ENCODE results near the gene DENND1C.
A peak's percentile ranks its signal among the peaks of the same experiment; 100 is the strongest.

DENND1C gene

GRCh38 chr19:6518145-6518911 lies 36.7 kb upstream of the DENND1C start:
- in situ Hi-C loops (cut with MboI; ENCODE audit: low pct_unique_long_range_greater_than_20kb, low sequenced_read_pairs, unreplicated experiment) = loop anchor here (5.0 to 25.0 kb wide), 2 partner anchors 114 to 344 kb away; no protein-coding TSS in a partner anchor
- peak; percentile 75 for DNase-seq (ENCODE audit: low spot score)

DNA sequence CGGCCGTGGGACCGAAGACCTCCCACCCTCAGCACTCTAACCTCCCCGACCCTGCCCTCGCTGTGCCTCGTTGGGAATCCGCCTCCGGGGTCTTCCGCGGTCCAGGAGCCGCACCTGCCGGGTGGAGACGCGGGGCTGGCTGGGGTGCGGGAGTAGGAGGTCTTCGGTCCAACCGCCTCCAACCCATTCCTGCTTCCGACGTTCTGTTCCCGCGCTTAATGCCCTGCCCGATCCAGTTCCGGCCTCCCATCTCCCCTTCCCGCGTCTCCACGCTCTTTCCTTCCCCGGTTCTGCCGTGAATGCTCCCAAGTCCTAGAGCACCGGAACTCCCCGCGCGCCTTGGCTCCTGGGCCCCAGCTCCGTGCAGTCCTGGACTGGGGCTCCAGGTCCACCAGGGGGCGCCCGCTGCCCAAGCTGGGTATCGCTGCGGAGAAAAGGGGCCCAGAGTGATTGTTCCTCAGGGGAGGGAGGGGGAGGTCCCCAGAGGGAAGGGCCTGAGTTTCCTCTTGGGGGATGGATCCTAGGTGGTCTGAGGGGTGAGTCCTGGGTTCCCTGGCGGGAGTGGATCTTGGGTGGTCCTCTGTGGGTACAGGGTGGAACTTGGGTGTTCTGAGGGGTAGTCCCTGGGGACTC lies 35.2 kb upstream of the DENND1C start:
- peak; percentile 95 for TF ChIP-seq CTCF (IDR thresholded peaks at IDR 0.05; ENCODE audit: extremely low read depth, insufficient read depth, missing control alignments)
- in situ Hi-C loops (cut with MboI; ENCODE audit: low pct_unique_long_range_greater_than_20kb, low sequenced_read_pairs, unreplicated experiment) = loop anchor here (5.0 to 25.0 kb wide), 2 partner anchors 116 to 346 kb away; no protein-coding TSS in a partner anchor
- DNase-seq (ENCODE audit: low spot score) = peak; percentile 83

More at GRCh38 chr19:6518145-6518911, 36.7 kb upstream of the DENND1C start:
- no peak for TF ChIP-seq CTCF (IDR thresholded peaks at IDR 0.05; ENCODE audit: extremely low read depth, insufficient read depth, missing control alignments)

GRCh38 chr19:6516018-6516658 lies 34.6 kb upstream of the DENND1C start:
- DNase-seq (ENCODE audit: low spot score) = peak; percentile 93
- in situ Hi-C loops (cut with MboI; ENCODE audit: low pct_unique_long_range_greater_than_20kb, low sequenced_read_pairs, unreplicated experiment) = loop anchor here (5.0 to 25.0 kb wide), 2 partner anchors 116 to 346 kb away; no protein-coding TSS in a partner anchor
- no peak for TF ChIP-seq CTCF (IDR thresholded peaks at IDR 0.05; ENCODE audit: extremely low read depth, insufficient read depth, missing control alignments)

DNA sequence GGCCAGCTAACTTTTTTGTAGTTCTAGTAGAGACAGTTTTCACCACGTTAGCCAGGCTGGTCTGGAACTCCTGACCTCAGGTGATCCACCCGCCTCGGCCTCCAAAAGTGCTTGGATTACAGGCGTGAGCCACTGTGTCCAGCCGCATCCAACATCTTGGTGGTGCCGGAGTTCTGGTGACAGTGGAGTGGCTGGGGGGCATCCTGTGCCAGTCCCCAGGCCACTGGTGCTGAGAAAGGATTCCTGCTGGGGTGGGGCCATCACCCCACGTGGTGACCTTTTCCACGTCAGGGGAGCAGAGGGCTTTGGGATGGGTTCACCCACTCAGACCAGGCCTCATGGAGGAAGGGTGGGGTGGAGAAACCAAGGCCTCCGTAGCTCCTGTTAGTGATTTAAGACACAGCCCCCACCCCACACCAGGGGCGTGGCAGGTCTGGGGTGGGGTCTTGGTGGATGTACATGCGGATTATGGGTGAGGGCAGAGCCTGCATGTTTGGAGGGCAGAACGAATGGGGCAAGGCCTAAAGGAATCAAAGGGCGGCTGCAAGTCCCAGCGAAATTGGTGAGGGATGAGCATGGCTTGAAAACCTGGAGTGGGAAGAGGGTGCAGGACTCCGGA lies 33.4 kb upstream of the DENND1C start:
- in situ Hi-C loops (cut with MboI; ENCODE audit: low pct_unique_long_range_greater_than_20kb, low sequenced_read_pairs, unreplicated experiment) = loop anchor here (5.0 to 25.0 kb wide), 2 partner anchors 117 to 347 kb away; no protein-coding TSS in a partner anchor
- DNase-seq (ENCODE audit: low spot score) = no peak
- TF ChIP-seq CTCF (IDR thresholded peaks at IDR 0.05; ENCODE audit: extremely low read depth, insufficient read depth, missing control alignments) = no peak

- DNase-seq (ENCODE audit: low spot score) = peak; percentile 2
- TF ChIP-seq CTCF (IDR thresholded peaks at IDR 0.05; ENCODE audit: extremely low read depth, insufficient read depth, missing control alignments) = no peak
- in situ Hi-C loops (cut with MboI; ENCODE audit: low pct_unique_long_range_greater_than_20kb, low sequenced_read_pairs, unreplicated experiment) = loop anchor here (25.0 kb wide), 1 partner anchor 348 kb away; no protein-coding TSS in a partner anchor
Measured at GRCh38 chr19:6514089-6514488, 32.5 kb upstream of the DENND1C start.

DNA sequence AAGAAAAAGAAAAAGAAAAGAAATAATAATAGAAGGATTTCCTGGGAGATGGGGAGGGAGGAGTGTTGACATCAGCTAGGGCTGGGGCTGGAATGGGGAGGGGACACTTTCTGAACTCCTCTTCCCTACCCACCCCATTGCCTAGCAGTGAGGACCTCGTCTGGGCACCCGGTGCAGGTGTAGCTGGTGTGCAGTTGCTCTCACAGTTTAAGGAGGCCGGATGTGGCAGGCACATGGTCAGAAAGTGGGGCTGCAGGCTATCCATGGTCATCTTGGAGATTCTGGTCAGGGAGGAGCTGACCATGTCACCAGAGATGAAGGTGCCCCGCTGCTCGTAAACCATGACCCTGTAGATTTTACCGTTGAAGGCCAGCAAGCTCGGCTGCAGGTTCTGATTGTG lies 29.0 kb upstream of the DENND1C start:
- DNase-seq (ENCODE audit: low spot score) = peak; percentile 2
- in situ Hi-C loops (cut with MboI; ENCODE audit: low pct_unique_long_range_greater_than_20kb, low sequenced_read_pairs, unreplicated experiment) = loop anchor here (25.0 kb wide), 1 partner anchor 352 kb away; no protein-coding TSS in a partner anchor
- TF ChIP-seq CTCF (IDR thresholded peaks at IDR 0.05; ENCODE audit: extremely low read depth, insufficient read depth, missing control alignments) = no peak
